GM18907 (cell line): Measurements from ENCODE around the gene CLTCL1.
"Not testable (repeated sequence)": the region's sequence is repeated elsewhere in the genome, so short reads cannot be mapped to it uniquely, and the experiment has no call there.

Experiments used
- ATAC-seq: cut with Tn5 transposase; IDR thresholded peaks from one replicate; pipeline ENCODE4 v1.9.1; 2021; ENCODE audit warnings: mild to moderate bottlenecking, moderate library complexity; ENCODE audit not compliant: unreplicated experiment

The CLTCL1 gene

DNA sequence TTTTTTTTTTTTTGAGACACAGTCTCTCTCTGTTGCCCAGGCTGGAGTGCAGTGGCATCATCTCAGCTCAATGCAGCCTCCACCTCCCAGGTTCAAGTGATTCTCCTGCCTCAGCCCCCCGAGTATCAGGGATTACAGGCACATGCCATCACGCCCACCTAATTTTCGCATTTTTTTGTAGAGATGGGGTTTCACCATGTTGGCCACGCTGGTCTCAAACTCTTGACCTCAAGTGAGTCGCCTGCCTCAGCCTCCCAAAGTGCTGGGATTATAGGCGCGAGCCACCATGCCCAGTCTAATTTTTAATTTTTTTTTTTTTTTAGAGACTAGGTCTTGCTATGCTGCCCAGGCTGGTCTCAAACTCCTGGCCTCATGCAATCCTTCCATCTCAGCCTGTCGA, 35.2 kb downstream of the CLTCL1 start:
- not testable (repeated sequence) for ATAC-seq

DNA sequence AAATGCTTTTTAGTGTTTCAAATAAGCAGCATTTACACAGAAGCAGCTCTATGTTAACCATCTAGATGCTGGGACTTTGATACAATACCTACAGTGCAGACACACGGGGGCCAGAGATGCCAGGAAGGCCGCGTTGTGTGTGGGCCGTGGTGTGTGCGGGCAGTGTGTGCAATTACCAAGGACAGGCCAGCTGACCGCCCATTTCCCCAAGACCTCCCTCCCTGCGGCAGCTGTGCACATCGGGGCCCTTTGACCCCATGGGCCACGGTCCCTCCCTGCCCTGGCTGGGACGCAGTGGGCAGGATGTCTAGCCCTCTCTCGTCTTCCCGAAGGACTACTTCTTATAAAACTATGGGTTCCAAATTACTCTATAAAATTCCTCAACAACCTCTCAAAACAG, 38.4 kb downstream of the CLTCL1 start:
- no peak for ATAC-seq

DNA sequence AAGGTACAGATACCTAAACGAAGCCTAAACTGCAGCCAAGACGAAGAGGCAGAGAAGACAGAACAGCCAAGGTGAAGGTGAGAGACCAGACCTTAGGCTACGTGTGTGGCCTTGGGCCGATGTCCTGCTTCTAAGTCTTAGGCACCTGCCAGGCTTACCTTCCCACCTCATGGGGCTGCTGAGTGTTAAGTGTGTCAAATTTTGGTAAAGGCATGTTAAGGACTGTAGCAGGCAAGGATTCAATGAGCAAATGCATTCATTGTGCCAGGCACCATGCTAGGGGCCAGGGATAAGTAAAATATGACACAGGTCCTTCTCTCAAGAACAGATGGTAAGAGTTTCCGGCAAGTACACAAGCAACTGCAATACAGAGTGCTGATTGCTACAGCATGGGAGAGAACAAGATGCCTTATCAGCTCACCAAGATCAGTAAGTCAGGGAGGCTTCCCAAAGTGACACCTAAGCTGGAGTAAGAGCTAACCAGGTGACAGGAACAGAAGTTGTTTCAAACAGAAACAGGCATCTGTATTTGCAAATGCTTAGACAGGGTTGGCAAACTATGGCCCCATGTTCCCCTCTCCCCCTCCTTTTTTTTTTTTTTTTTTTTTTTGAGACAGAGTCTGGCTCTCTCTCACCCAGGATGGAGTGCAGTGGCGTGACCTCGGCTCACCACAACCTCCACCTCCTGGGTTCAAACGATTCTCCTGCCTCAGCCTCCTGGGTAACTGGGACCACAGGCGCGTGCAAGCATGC, 46.7 kb downstream of the CLTCL1 start:
- no peak for ATAC-seq

DNA sequence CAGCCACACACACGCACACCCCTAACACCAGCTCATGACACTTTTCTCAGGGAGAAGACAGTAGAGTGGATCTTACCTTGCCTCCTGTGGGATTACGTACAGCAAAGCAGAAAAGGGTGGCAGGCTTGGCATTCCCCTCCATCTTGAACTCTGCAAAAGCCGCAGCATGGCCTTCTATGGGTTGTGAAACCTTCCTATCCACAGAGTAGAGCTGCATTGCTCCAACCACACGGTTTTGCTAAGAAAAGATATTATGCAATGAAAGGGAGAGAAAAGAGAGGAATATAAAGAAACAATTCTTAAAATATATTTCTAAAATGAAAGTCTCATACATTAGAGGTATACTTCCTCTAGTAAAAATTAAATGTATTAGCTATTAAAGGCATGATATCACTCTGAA, 48.8 kb downstream of the CLTCL1 start:
- no peak for ATAC-seq

DNA sequence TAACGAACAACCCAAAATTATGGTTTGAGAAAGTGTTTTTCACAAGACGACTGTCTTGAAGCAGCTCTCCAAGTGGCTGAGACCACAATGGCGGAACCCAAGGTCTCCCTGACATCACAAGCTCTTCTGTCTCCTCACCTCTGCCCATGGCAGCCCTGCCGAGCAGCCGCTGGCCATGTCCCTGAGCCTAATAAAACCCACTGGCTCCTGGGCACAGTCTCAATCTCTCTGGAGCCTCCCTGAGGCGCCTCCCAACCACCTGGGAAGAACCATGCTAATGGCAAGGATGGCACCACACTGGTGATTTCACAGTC, 50.0 kb downstream of the CLTCL1 start:
- ATAC-seq: no peak

DNA sequence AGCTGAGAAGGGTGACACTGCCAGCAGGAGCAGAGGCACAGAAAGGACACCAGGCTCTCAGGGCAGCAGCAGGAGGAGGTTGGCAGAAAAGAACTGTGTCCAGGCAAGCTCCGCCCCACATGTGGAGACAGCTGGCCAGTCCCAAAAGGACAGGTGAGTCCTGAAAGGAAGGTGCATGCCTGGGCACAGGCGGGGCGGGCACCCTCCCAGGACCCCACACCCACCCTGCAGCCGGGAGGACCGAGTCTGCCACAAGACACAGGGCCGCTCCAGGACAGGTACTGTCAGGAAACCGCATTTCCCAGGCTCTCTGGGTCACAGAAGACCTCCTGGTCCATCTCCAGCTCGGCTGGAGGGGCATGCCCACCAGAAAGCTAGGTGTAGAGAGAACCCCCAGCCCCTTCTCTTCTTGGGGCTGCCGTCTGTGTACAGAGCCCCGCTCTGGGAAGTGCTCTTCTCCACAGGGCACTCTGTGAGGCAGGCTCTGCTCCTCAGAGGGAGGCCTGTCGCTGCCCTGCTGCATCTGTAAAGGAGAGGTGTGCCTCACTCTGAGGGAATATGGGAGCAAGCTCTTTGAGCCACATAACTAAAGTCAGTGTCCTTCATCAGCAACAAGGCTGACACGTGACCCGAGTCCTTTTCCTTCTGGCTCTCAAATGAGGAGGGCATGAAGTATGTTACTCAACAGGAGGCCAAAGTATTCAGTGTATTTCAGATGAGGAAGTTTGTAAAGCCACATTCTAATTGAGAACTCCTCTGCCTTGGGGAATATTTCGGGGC, 50.5 kb downstream of the CLTCL1 start:
- no peak for ATAC-seq

DNA sequence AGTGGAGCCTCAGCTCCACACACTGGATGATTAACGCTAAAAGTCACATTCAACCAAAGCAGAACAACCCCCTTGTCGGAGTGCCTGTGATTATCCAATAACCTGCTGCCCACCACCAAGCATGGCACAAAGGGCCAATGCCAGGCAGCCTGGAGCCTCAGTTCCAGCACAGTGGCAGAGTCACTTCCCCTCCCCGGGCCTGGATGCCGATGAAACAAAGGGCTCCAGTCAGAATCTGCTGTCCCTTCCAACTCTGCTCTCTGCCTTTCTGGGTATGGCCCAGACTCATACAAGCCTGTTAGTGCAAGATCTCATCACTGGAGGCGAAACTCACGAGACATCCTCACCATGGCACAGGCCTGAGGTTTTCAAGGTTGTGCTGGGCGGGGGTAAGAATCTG, 52.1 kb downstream of the CLTCL1 start:
- no peak for ATAC-seq

DNA sequence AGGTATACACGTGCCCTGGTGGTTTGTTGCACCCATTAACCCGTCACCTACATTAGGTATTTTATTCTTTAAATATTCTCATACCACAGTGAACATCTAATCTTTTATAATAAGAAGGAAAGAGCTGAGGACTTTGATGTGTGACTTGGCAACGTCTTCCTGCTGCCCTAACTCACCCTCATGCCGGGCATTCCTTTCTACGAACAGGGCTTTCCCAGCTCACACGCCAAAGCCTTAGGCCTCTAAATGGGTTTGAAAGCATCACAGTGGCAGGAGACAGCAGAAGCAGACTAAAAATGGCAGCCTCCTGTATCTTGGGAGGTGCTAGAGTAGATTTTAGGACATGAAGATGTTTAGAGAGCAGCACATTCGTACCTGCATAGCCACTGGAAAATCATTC, 52.6 kb downstream of the CLTCL1 start:
- ATAC-seq: no peak

DNA sequence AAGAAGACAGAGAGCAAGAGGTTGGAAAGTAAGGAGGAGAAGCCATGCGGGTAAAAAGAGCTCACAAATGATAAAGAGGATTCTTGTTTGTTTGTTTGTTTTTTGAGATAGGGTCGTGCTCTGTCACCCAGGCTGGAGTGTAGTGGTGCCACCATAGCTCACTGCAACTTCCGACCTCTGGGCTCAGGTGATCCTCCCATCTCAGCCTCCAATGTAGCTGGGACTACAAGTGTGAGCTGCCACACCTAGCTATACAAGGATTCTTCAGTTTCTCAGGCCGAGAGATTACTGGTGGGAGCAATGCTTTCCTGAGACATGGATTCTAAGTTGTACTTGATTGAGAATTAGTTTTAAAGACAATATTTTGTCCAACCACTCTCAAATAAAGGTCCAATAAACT, 55.6 kb downstream of the CLTCL1 start:
- ATAC-seq: no peak

DNA sequence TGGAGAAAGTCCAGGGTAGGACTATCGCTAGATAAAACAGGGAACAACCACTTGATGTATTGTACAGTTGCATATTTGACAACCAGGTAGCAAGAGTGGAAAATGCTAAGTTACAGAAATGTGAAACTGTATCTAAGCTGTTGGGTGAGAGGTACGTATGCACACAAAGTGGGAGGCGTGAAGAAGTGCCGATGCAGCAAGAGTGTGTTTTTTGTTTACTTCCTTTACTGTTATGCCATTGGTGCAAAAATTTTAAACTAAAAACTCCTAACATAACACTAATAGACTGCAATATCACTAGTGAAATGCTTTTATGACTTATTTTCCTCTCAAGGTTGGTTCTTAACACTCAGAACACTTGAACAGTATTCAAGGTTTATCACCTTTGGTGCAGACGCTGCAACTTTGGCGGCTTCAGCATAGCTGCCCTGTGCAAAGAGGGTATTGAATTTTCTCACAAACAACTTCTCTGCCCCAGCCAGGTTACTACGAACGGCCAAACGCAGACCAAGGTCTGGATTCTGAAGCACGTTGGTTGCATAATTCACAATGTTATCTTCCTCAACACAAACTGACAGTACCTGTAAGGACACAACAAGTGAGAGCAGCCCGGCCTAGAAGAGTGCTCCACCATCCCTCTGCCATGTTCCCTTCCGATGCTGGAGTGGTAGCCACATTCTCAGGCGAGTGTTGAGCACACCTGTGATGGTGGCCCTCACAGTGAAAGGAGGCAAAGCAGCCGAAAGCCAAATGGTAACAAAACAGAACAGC, 57.2 kb downstream of the CLTCL1 start:
- no peak for ATAC-seq

DNA sequence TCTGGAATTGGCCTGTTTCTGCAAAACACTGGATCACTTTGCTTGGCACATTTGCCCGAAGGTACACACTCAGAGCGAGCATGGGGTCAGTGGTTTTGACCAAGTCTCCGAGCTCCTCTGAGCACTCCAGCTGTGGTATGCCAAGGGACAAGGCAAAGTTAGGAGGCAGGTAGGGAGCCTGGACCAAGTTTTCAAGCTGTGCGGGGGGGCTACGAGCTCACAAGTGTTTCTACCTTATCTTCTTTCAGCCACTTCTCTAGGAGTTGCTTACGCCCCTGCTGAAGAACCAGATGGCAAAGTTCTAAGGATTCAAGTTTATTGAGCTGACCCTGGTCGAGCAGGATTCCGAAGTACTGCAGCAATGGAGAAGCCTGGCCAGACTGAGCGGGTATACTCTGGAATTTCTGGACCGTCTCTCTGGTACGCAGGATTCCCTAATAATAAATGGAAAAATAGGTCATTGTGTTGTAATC, 58.3 kb downstream of the CLTCL1 start:
- ATAC-seq: no peak

DNA sequence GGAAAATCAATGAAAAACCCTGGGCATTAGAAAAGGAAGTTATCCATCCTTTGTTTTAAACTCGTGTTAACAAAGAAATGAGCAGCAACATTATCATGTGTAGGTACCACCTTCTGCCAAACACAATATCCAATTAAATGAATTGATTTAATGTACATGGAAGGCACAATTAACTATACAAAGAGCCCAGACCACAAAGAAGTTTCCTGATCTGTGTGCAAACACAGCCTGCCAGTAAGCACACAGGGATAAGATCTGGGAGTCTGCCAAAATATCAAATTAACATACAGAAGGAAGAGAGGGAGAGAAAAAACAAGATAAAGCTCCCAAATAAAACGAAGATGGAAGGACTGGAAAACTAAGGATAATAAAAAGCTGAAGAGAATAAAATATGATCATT, 58.9 kb downstream of the CLTCL1 start:
- no peak for ATAC-seq

DNA sequence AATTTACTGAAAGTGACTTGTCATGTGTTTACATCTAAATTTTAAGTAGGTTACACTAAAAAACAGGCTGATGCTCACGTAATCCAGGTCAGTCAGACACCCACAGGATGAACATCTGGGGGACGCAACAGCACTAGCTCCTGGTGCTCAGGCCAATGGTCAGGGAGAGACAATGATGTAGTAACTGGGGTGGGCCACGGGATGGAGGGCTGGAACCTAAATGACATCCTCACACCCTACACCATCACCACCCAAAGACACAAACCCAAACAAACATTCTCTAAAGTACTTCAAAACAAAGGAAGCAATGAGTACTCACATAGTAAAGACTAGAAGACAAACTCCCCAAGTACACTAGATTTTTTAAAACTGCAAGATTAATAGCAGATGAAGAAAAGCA, 59.5 kb downstream of the CLTCL1 start:
- no peak for ATAC-seq

DNA sequence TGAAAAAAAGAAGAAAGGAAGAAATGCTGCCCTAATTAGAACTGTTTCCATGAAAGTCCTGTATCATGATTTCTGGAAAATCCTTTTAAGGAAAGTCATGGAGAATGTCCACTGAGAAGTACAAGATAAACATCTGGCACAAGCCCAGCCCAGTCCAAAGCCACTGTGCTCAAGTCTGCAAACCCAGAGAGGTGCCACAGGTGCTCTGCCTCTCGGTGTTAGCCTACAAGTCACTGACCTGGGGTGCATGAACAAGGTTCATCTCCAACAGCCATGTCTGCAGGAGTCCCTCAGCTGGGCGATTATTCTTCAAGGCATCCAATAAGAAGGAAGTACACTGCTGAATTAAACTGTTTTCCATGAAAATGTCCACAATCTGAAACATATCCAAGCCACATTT, 61.9 kb downstream of the CLTCL1 start:
- ATAC-seq: no peak

DNA sequence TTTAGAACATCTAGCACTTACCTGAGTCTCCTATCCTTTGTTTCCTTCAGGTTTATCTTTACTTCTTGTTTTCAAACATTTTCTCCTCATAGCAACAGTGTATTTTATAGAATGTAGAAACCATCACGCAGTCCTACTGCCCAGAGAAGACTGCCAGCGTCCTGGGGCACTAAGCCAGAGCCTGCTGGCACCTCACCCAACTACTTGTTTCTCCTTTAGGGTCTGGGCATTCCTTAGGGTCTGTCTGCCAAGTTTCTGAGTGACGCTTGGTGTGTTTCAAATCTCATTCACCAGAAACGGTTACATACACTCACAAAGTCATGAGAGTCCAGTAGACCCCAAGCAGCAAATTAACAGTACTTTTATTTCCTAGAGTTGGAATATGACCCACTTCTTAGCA, 63.3 kb downstream of the CLTCL1 start:
- ATAC-seq: no peak

DNA sequence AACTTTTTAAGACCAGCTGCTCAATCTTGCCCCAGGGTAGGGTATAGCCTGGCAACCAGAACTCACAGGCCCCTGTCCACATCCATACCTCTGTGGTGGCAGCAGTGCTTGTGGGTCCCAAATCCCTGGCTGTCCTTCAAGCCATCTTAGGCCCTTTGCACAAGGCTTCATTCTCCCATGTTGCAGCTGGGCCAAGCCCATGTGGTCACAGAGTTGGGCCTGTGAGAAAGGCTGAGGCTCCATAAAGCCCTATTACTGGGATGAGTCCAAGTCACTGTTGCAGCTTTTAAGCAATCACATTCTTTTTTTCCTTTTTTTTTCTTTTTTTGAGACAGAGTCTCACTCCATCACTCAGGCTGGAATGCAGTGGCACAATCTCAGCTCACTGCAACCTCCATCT, 65.1 kb downstream of the CLTCL1 start:
- no peak for ATAC-seq

DNA sequence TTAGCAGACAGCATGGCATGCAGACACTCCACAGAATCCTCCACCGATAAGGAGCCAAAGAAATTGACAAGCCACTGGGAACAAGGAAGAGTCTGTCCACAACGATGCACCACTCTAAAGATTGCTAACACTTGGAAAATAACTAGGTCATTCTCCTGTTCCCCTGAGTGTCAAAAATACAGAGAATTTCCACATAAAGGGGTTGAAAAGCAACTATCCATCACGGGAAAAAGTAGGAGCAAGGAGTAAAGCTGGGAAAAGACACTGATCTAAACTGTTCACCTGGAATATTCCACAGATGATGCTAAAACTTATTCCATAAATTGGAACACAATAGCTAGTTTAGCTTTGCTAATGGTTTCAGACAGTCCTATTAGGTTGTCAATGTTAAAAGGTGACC, 66.0 kb downstream of the CLTCL1 start:
- no peak for ATAC-seq

DNA sequence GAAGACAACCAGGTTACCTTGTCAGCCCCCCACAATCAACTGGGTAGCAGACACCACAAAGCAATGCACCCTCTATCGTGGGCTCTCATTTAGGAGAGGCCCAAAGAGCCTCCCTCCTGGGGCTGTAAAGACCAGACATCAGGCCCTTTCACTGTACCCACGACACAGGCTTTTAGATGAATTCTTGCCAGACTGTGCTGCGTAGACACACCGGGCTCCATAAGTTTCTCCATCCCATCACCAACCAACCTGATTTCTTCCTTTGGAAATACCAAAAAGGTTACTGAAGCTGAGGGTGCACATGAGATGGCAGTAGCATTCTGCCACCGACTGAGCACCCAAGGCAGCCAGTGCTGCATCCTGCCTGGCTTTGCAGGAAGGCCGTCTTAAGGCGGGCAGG, 66.5 kb downstream of the CLTCL1 start:
- ATAC-seq: no peak

DNA sequence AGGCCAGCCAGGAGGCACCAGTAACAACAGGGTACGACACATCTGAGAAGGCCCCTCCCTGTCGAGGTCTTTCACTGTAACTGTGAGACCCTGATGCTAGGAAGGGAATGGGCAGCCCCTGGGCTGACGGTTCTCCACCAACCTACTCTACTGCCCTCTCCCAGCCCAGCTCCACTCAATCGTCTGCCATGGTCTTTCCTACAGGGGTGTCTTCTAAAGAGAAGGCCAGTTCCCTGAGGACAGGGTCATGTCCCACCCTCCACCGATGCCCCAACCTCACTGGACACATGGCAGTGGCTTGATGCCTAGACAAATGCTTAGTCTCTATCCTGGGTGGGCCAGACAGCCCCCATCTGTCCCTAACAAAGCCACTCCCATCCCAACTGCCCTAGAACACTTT, 67.0 kb downstream of the CLTCL1 start:
- no peak for ATAC-seq

DNA sequence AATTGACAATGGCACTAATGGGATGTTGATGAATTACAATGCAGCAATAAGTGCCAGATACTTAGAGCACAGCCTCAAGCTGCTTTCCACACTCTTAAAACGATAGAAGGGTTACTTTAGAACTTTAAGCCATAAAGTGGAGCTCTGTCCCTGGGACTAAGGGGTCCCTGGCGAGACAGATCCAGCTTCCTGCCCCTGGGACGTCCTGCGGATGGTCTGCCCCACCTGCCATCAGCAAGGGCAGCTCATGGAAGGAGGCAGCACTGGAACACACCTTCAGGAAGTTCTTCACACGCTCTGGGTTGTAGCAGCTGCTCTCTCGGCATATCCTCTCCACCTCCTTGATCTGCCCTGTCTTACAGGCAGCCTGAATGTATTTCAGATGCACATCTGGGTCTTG, 67.9 kb downstream of the CLTCL1 start:
- ATAC-seq: no peak

DNA sequence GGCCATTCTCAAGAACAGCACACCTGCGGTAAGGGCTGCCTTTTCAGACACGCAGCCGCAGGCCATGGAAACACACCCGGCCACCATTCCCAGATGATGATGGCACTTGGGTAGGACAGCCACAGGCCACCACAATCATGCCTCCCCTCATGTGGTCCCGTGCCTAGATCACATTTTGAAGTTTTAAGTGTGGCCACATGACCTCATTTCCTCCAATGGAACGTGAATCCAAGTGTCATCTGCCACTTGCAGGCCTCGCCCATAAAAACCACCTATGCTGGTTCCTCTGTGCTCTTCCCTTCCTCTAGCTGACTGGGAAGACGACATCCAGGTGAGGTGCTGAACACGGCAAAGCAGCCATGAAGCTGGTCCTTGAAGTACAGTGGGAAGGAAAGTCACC, 68.4 kb downstream of the CLTCL1 start:
- no peak for ATAC-seq
